Measurements from ENCODE around the gene RSAD1. TPM values are rescaled to one million over a fixed set of nuclear protein-coding genes. Genes with fewer than 3 reads are reported as not detected.

RSAD1 gene
- total RNA-seq, 1 donor from 2014 or later: 37.5 TPM

DNA sequence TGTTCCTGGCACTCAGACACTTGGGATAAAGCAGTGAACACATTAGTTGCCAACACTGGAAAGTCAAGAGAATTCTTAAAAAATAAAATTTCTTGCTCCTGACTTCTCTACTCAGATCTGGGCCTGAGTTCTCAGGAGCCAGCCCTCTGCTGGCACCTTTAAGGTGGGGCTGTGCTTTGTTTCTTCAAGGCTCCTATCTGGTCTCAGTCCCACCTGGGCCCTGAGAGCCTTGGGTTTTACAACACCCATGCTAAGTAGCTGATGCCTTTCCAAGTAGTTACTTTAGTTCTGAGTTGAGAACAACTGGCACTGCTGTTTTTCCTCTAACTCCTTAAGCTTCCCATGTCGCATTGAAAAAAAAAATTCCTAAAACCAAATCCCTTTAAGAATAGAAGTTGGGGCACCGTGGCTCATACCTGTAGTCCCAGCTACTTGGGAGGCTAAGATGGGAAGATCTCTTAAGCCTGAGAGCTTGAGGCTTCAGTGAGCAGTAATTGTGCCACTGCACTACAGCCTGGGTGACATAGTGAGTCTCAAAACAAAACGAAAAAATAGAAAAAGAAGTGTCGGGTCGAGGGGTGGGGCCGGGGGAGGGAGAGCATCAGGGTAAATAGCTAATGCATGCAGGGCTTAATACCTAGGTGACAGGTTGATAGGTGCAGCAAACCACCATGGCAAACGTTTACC, 26.6 kb upstream of the RSAD1 start:
- H3K36me3 Mint-ChIP-seq (ENCODE audit: unreplicated experiment): no peaks in the 10 kb centered on the region
- H3K4me1 Mint-ChIP-seq (ENCODE audit: unreplicated experiment): no peaks in the 10 kb centered on the region
- no peaks in the 10 kb centered on the region for H3K9me3 Mint-ChIP-seq (ENCODE audit: unreplicated experiment)
- H3K4me3 Mint-ChIP-seq (ENCODE audit: unreplicated experiment): no peak overlapping the region
- H3K27me3 Mint-ChIP-seq (ENCODE audit: unreplicated experiment): no peaks in the 10 kb centered on the region
- no peak for DNase-seq (ENCODE audit: extremely low spot score, unreplicated experiment)
- no peak overlapping the region for H3K27ac Mint-ChIP-seq (ENCODE audit: unreplicated experiment)
- TF ChIP-seq, protein P1, sequence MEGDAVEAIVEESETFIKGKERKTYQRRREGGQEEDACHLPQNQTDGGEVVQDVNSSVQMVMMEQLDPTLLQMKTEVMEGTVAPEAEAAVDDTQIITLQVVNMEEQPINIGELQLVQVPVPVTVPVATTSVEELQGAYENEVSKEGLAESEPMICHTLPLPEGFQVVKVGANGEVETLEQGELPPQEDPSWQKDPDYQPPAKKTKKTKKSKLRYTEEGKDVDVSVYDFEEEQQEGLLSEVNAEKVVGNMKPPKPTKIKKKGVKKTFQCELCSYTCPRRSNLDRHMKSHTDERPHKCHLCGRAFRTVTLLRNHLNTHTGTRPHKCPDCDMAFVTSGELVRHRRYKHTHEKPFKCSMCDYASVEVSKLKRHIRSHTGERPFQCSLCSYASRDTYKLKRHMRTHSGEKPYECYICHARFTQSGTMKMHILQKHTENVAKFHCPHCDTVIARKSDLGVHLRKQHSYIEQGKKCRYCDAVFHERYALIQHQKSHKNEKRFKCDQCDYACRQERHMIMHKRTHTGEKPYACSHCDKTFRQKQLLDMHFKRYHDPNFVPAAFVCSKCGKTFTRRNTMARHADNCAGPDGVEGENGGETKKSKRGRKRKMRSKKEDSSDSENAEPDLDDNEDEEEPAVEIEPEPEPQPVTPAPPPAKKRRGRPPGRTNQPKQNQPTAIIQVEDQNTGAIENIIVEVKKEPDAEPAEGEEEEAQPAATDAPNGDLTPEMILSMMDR (IDR thresholded peaks at IDR 0.05): no peak

DNA sequence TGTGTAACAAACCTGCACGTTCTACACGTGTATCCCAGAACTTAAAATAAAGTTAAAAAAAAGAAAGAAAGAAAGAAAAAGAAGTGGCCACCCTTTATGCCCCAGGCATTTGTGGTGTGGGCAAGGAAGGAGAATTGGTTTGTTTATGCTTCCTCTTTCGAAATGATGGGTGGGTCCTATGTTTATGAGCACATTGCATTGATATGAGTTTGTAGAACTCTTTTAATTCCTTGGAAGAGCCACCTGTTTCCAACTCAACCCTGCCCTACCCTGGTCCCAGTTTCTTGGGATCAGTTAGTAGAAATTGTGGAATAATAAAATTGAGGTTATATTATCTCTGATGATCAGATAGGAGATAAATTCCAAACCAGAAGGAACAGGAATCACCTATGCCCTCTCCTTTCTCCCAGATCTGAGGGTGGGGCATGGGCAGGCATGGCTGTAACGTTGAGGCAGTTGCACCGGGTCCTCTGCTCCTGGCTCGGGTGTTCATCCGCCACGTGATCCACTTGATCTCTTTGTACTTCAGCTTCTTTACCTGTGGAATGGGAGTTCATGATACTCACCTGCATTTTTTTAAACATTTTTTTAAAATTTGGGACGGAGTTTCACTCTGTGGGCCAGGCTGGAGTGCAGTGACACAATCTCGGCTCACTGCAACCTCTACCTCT, 25.9 kb upstream of the RSAD1 start:
- TF ChIP-seq, protein P1 (IDR thresholded peaks at IDR 0.05): no peak
- no peak for DNase-seq (ENCODE audit: extremely low spot score, unreplicated experiment)
- H3K27me3 Mint-ChIP-seq (ENCODE audit: unreplicated experiment): no peaks in the 10 kb centered on the region
- no peak overlapping the region for H3K4me3 Mint-ChIP-seq (ENCODE audit: unreplicated experiment)
- no peak overlapping the region for H3K27ac Mint-ChIP-seq (ENCODE audit: unreplicated experiment)
- H3K4me1 Mint-ChIP-seq (ENCODE audit: unreplicated experiment): no peaks in the 10 kb centered on the region
- no peaks in the 10 kb centered on the region for H3K36me3 Mint-ChIP-seq (ENCODE audit: unreplicated experiment)
- no peaks in the 10 kb centered on the region for H3K9me3 Mint-ChIP-seq (ENCODE audit: unreplicated experiment)

DNA sequence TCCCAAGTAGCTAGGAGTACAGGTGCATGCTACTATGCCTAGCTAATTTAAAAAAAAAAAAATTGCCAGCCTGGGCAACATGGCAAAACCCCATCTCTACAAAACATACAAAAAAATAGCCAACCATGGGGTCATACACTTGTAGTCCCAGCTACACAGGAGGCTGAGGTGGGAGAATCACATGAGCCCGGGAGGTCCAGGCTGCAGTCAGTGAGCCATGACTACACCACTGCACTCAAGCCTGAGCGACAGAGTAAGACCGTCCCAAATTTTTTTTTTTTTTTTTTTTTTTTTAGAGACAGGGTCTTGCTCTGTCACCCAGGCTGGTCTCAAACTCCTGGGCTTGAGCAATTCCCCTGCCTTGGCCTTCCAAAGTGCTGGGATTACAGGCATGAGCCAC, 24.8 kb upstream of the RSAD1 start:
- Mint-ChIP-seq H3K36me3 (ENCODE audit: unreplicated experiment) (no peaks in the 10 kb centered on the region), H3K27ac (ENCODE audit: unreplicated experiment) (no peak overlapping the region), H3K9me3 (ENCODE audit: unreplicated experiment) (no peaks in the 10 kb centered on the region), H3K27me3 (ENCODE audit: unreplicated experiment) (no peaks in the 10 kb centered on the region), H3K4me1 (ENCODE audit: unreplicated experiment) (no peaks in the 10 kb centered on the region), H3K4me3 (ENCODE audit: unreplicated experiment) (no peak overlapping the region)
- no peak for DNase-seq (ENCODE audit: extremely low spot score, unreplicated experiment)
- TF ChIP-seq, protein P1 (IDR thresholded peaks at IDR 0.05): no peak

DNA sequence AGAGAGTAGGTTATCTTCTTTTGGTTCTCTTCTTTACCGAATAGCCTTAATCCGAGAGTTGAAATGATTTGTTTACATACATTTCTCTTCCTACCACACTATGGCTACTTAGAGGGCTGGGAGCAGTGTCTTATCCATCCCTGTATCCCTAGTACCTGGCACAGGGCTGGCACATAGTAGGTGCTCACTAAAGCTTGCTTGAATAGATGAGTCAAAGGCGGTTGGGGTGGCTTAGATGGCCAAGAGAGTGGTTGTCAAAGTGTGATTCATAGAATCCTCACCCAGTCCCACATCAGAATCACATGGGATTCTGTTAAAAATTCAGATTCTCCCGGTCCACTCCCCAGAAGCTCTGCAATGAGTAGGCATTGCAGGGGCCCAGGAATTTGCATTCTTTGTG, 21.0 kb upstream of the RSAD1 start:
- no peaks in the 10 kb centered on the region for H3K27me3 Mint-ChIP-seq (ENCODE audit: unreplicated experiment)
- no peaks in the 10 kb centered on the region for H3K9me3 Mint-ChIP-seq (ENCODE audit: unreplicated experiment)
- TF ChIP-seq, protein P1 (IDR thresholded peaks at IDR 0.05): no peak
- H3K36me3 Mint-ChIP-seq (ENCODE audit: unreplicated experiment): no peaks in the 10 kb centered on the region
- no peak overlapping the region for H3K4me3 Mint-ChIP-seq (ENCODE audit: unreplicated experiment)
- DNase-seq (ENCODE audit: extremely low spot score, unreplicated experiment): no peak
- no peak overlapping the region for H3K27ac Mint-ChIP-seq (ENCODE audit: unreplicated experiment)
- no peaks in the 10 kb centered on the region for H3K4me1 Mint-ChIP-seq (ENCODE audit: unreplicated experiment)

DNA sequence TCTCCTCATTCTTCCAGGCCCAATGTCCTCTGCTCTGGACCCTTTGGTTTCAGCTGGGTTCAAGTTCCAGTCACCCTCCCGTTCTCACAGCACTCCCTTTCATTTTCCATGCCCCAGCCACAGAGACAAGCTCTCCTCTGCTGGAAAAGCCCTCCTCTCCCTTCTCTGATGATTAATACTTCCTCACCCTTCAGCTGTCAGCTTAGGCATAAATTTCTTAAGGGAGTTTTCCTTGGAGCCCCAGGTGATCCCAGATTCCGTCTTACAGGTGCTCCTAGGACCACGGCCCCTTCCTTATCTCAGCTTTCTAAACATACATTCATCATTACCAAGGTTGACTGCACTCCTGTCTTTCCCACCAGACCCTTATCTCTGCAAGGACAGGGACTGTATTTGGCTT, 20.4 kb upstream of the RSAD1 start:
- Mint-ChIP-seq H3K36me3 (ENCODE audit: unreplicated experiment) (no peaks in the 10 kb centered on the region), H3K27me3 (ENCODE audit: unreplicated experiment) (no peaks in the 10 kb centered on the region), H3K4me1 (ENCODE audit: unreplicated experiment) (no peaks in the 10 kb centered on the region), H3K9me3 (ENCODE audit: unreplicated experiment) (no peaks in the 10 kb centered on the region), H3K27ac (ENCODE audit: unreplicated experiment) (no peak overlapping the region), H3K4me3 (ENCODE audit: unreplicated experiment) (no peak overlapping the region)
- no peak for DNase-seq (ENCODE audit: extremely low spot score, unreplicated experiment)
- TF ChIP-seq, protein P1 (IDR thresholded peaks at IDR 0.05): no peak
